Measurements from ENCODE around the gene MAP2K3. TPM values are rescaled to one million over a fixed set of nuclear protein-coding genes. Genes with fewer than 3 reads are reported as not detected.

Gene MAP2K3
- total and polyA plus RNA-seq, 2 donors (not counting 3 experiments of a cell fraction or from before 2014, with no cell fraction given), result 15.3 to 36.3 TPM

- no peaks in the 10 kb centered on the region for H3K27me3 ChIP-seq (ENCODE audit: control insufficient read depth in 2 of 2, insufficient read depth in 2 of 2, low read length in 2 of 2)
- ChIA-PET POLR2A (no interaction called here), CTCF (no interaction called here)
- TF ChIP-seq EZH2 (IDR thresholded peaks at IDR 0.05; ENCODE audit: borderline replicate concordance, low read depth, low read length, severe bottlenecking) (no peak), MYC (IDR thresholded peaks at IDR 0.05; ENCODE audit: low read depth, low read length) (no peak), GATA2 (IDR thresholded peaks at IDR 0.05; ENCODE audit: insufficient read depth, insufficient read length, low read depth, low read length) (no peak), JUN (IDR thresholded peaks at IDR 0.05; ENCODE audit: borderline replicate concordance, insufficient read depth, insufficient read length, low read depth) (no peak), FOS (IDR thresholded peaks at IDR 0.05; ENCODE audit: borderline replicate concordance, insufficient read depth, low read length) (no peak), CTCF (IDR thresholded peaks at IDR 0.05; ENCODE audit: extremely low read depth in 1 of 2, insufficient read depth in 1 of 2, low read depth in 1 of 2, low read length in 2 of 2) (no peak), MAX (IDR thresholded peaks at IDR 0.05; ENCODE audit: insufficient read depth, insufficient read length) (no peak), POLR2AphosphoS5 (IDR thresholded peaks at IDR 0.05; ENCODE audit: insufficient read depth, low read depth, low read length) (no peak), POLR2A (IDR thresholded peaks at IDR 0.05; ENCODE audit: low read depth, low read length) (no peak)
- no peak overlapping the region for H3K9ac ChIP-seq (replicated peaks; ENCODE audit: extremely low read depth, insufficient read depth, low read length)
- H3K36me3 ChIP-seq (ENCODE audit: control insufficient read depth in 2 of 2, extremely low read depth in 1 of 2, insufficient read depth in 2 of 2, low read length in 2 of 2), result peaks cover 2 to 16% of the 10 kb centered on the region in 2 experiments
- H2AFZ ChIP-seq (ENCODE audit: low read depth, low read length), result no peak overlapping the region
- no peaks in the 10 kb centered on the region for H3K4me1 ChIP-seq (ENCODE audit: control insufficient read depth, extremely low read depth, insufficient read depth, low read length)
- H3K9me1 ChIP-seq (replicated peaks; ENCODE audit: control insufficient read depth, extremely low read depth, insufficient read depth, low read length), result no peaks in the 10 kb centered on the region
- H3K4me2 ChIP-seq (ENCODE audit: insufficient read depth, low read length), result no peak overlapping the region
- FAIRE-seq, result no peak
- no TSS peak for BruUV-seq (replicated peaks)
- H3K27ac ChIP-seq (ENCODE audit: insufficient read depth, low read depth, low read length), result no peak overlapping the region
- peaks cover 12% of the 10 kb centered on the region for H3K79me2 ChIP-seq (ENCODE audit: control insufficient read depth, insufficient read depth, low read length)
- H3K4me3 ChIP-seq (replicated peaks in 1 of 3; ENCODE audit: insufficient read depth in 1 of 3, low read depth in 1 of 3, low read length in 3 of 3), result no peak overlapping the region
- H3K9me3 ChIP-seq (replicated peaks; ENCODE audit: control insufficient read depth, insufficient read depth, low read length), result no peaks in the 10 kb centered on the region
- H4K20me1 ChIP-seq (replicated peaks; ENCODE audit: control insufficient read depth, extremely low read depth, insufficient read depth, low read length), result no peaks in the 10 kb centered on the region
- dilution Hi-C loops (cut with MboI; ENCODE audit: extremely low pct_ligation_motif_present, low sequenced_read_pairs), result no loop called here
- no peak for DNase-seq (ENCODE audit: low read depth, low spot score)
- intact Hi-C loops (cut with micrococcal nuclease), result no loop called here
These were observed 11.8 kb downstream of the MAP2K3 start for GRCh38 chr17:21296097-21297025.

All from endothelial cell of umbilical vein (primary cell).